Mesothelial cell of epicardium (in vitro differentiated cells): Measurements from ENCODE around the gene COX11. TPM values are rescaled to one million over a fixed set of nuclear protein-coding genes. Genes with fewer than 3 reads are reported as not detected.

ENCODE experiments used
- DNase-seq, 2 experiments: peaks; one replicate each; pipeline ENCODE4 v3.0.0; 2021; ENCODE audit warnings: low spot score in 2 of 2; ENCODE audit not compliant: unreplicated experiment in 2 of 2
- H3K27ac Mint-ChIP-seq: 2 replicates; pipeline ENCODE4 v1.8.0; 2021; ENCODE audit warnings: mixed read lengths
- H3K27me3 Mint-ChIP-seq: 2 replicates; pipeline ENCODE4 v1.8.0; 2021; ENCODE audit warnings: low read depth, mixed read lengths
- H3K36me3 Mint-ChIP-seq: 2 replicates; pipeline ENCODE4 v1.8.0; 2021; ENCODE audit warnings: mixed read lengths
- H3K4me1 Mint-ChIP-seq: 2 replicates; pipeline ENCODE4 v1.8.0; 2021; ENCODE audit warnings: mixed read lengths
- H3K4me3 Mint-ChIP-seq: 2 replicates; pipeline ENCODE4 v1.8.0; 2021; ENCODE audit warnings: mild to moderate bottlenecking, moderate library complexity, mixed read lengths
- H3K9me3 Mint-ChIP-seq: 2 replicates; pipeline ENCODE4 v1.8.0; 2021; ENCODE audit warnings: mixed read lengths
- CTCF ChIP-seq: fragments of 200-600 bp; sonication (generic); IDR thresholded peaks from one replicate; pipeline ENCODE4 v1.5.0; 2021; ENCODE audit warnings: antibody characterized with exemption; ENCODE audit not compliant: unreplicated experiment
- total RNA-seq: library from RNA; stranded (reverse); gene quantifications from 3 replicates; pipeline ENCODE4 v1.2.1, GENCODE V29; 2021

Gene COX11
- total RNA-seq, 1 donor from 2014 or later = 55.0 TPM

- Mint-ChIP-seq H3K4me1 (no peaks in the 10 kb centered on the region), H3K9me3 (no peaks in the 10 kb centered on the region), H3K27me3 (no peaks in the 10 kb centered on the region), H3K27ac (no peak overlapping the region), H3K4me3 (no peak overlapping the region), H3K36me3 (peaks cover 26% of the 10 kb centered on the region)
- no peak for DNase-seq
- TF ChIP-seq CTCF = no peak
Measured at GRCh38 chr17:54935471-54935870, 33.0 kb downstream of the COX11 start.

DNA sequence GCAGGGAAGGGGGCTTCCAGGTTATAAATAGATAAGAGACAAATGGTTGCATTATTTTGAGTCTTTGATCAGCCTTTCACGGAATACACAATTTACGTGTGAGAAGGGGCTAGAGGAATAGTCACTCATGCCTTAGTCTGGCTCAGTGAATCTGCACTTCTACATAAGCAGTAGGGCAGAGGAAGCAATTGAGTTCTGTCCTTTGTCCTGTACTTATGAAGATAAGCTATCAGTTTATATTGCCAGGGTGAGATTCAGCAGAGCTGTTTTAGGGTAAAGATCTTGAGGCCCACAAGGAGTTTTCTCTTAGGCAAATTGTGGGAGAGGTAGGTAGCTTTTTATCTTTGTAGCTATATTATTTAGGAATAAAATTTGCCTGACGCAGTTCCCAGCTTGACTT lies 34.5 kb downstream of the COX11 start:
- Mint-ChIP-seq H3K4me3 (no peak overlapping the region), H3K36me3 (peaks cover 29% of the 10 kb centered on the region), H3K27me3 (no peaks in the 10 kb centered on the region), H3K4me1 (peaks cover 3% of the 10 kb centered on the region), H3K9me3 (no peaks in the 10 kb centered on the region), H3K27ac (no peak overlapping the region)
- no peak for DNase-seq
- no peak for TF ChIP-seq CTCF

- Mint-ChIP-seq H3K27me3 (no peaks in the 10 kb centered on the region), H3K4me1 (peaks cover 12% of the 10 kb centered on the region), H3K9me3 (no peaks in the 10 kb centered on the region), H3K4me3 (no peak overlapping the region), H3K27ac (no peak overlapping the region), H3K36me3 (peaks cover 31% of the 10 kb centered on the region)
- no peak for DNase-seq
- no peak for TF ChIP-seq CTCF
Measured at GRCh38 chr17:54932711-54933110, 35.7 kb downstream of the COX11 start.

- Mint-ChIP-seq H3K27ac (no peak overlapping the region), H3K9me3 (no peaks in the 10 kb centered on the region), H3K4me3 (no peak overlapping the region), H3K27me3 (no peaks in the 10 kb centered on the region), H3K4me1 (peaks cover 15% of the 10 kb centered on the region), H3K36me3 (peaks cover 43% of the 10 kb centered on the region)
- no peak for TF ChIP-seq CTCF
- no peak for DNase-seq
Measured at GRCh38 chr17:54927525-54927924, 40.9 kb downstream of the COX11 start.

DNA sequence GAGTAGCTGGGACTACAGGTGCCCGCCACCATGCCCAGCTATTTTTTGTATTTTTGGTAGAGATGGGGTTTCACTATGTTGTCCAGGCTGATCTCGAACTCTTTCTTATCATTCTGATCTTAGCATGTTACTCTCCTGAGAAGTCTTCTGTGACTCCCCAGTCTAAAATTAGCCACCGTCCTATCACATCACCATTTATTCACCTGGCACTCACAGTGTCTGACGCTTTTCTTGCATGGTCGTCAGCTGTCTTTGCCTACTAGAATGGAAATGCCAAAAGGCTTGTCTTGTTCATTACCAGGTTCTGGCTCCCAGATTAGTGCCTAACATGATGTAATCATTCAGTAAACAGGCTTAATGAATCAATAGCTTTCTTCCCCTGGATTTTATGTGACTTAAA lies 44.0 kb downstream of the COX11 start:
- no peak for DNase-seq
- no peak for TF ChIP-seq CTCF
- H3K27ac Mint-ChIP-seq = no peak overlapping the region
- H3K36me3 Mint-ChIP-seq = peaks cover 32% of the 10 kb centered on the region
- peaks cover 15% of the 10 kb centered on the region for H3K4me1 Mint-ChIP-seq
- no peak overlapping the region for H3K4me3 Mint-ChIP-seq
- no peaks in the 10 kb centered on the region for H3K9me3 Mint-ChIP-seq
- H3K27me3 Mint-ChIP-seq = no peaks in the 10 kb centered on the region

DNA sequence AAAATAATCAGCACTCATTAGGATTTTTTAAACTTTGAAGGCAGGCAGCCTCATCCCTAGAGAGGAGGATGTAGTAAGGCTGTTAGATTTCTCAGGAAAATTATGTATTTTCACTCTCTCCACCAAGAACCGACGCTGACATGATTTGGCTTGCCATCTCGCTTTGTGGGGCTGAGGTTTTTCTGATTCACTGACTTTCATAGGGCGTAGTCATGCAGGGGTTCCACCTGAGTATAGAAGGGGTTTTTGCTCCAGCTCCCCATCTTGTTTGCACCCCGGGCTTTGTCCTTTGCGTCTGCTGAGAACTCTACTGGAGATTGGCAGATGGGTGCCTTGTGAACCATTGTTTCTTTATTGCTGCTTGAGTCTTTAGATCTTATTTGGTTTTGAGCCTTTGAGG lies 47.6 kb downstream of the COX11 start:
- H3K36me3 Mint-ChIP-seq = peaks cover 43% of the 10 kb centered on the region
- H3K27me3 Mint-ChIP-seq = no peaks in the 10 kb centered on the region
- no peak for TF ChIP-seq CTCF
- no peak for DNase-seq
- H3K4me1 Mint-ChIP-seq = no peaks in the 10 kb centered on the region
- H3K4me3 Mint-ChIP-seq = no peak overlapping the region
- H3K27ac Mint-ChIP-seq = no peak overlapping the region
- H3K9me3 Mint-ChIP-seq = peaks cover 17% of the 10 kb centered on the region
